ENCODE measurements around the gene FAM114A1.
"Not testable (repeated sequence)": the region's sequence is repeated elsewhere in the genome, so short reads cannot be mapped to it uniquely, and the experiment has no call there.

FAM114A1 gene

DNA sequence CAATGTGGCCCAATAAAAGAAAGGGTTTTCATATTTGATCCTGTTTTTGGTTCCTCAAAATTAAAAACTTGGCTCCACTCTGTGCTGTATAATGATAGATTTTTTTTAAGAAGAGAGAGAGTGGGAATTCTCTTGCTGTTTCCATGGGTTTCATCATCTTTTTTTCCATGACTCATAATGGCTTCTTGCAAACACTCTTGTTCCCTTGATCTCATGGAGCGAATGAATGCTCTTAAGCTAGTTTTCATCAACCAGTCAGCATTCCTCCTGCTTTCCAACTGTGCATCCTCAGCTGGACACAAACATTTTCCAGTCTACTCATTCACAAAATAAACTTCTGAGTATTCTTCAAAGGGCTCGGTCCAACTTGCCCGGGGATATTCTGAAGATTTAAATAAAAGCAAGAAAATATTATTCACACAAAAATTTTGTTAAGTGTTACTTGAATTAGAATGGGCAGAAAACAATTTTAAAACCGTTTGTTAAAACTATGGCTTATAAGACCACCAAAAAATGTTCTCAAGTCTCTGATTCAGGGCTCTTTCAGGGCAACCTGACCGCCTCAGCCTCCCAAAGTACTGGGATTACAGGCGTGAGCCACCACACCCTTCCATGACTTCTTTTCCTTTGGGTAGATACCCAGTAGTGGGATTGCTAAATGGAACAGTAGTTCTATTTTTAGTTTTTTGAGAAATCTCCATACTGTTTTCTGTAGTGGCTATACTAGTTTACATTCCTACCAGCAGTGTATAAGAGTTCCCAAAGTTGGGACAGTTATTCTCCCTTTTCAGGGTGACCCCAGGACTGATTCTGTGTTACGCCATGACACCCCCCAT lies 99.9 kb downstream of the FAM114A1 start:
- DNase-seq (ENCODE audit: low spot score) = no peak

DNA sequence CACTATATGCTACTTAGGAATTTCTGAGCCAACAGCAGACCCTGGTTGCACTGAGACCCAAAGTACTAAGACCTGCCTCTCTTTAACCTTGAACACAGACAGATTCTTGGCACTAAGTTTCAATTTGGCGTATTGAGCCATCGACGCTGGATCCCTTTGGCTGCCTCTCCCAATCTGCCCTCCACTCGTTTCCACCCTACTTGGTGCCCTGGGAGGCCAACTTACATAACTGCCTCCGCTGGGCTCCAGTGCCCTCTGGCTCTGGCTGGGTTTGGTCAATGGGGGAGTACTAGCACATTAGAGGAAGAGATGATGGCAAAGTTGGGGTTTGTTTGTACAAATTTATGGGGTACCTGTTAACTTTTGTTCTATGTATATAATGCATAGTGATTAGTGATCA lies 101.1 kb downstream of the FAM114A1 start:
- DNase-seq (ENCODE audit: low spot score) = no peak

DNA sequence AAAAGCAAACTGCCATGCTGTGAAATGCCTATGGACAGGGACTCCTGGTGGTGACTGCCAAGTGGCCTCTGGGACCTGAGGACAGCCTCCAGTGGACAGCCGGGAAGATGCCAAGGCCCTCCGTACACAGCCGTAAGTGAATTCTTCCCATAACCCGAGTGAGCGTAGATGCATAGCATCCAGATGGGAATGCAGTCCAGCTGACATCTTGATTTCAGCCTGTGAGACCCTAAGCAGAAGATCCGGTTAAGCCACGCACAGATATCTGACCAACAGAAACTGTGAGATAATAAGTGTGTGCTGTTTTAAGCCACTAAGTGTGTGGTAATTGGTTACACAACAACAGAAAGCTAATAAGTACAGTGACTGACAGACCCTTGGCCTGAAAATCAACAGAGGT lies 108.7 kb downstream of the FAM114A1 start:
- DNase-seq (ENCODE audit: low spot score) = no peak

DNA sequence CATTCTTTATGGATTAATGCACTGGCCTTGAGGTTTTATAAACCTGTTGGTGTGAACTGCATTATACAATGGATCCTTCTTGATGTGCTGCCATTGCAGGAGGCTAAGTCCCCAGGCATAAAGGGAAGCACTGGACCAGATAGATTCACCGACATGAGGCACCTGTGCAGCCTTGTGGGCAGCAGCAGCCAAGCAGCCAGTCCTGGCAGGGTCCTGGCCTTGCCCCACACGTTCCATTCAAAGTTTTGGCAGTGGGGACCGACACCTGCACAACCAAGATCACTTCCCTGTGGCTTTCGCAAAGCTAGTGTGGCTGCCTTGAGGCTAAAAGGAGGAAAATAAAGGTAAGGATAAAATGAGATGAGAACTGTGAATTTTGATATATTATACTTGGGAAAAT lies 111.5 kb downstream of the FAM114A1 start:
- DNase-seq (ENCODE audit: low spot score) = no peak

DNA sequence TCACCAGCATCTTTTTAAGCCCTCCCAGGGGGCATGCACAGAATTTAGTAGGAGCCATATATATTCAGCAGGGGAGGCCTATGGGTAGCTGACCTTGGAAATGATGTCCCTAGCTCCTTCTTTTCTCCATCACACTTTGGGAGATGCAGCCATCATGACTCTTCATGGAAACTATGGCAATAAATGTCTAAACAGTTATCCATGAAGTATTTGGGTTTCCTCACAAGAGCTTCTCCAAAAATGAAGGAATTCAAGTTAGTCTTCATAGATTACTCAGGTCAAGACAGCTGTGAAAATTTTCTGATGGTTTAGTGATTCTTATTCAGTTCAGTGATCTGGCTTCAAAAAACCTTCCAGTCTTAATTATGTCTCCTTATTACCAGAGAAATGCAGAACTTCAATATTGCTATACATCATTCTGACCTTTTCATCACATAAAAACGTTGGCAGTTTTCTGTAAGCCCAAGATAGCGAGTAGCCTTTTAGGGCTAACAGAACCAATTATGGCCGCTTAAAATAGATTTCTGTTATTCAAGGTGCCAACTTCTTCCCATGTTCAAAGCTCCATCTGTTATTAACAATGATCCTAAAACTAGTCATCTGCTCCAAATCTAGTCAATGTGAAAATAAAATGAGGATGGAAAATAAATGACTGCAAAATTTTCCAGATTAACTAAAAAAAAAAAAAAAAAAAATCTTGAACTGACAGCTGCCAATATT lies 112.1 kb downstream of the FAM114A1 start:
- DNase-seq (ENCODE audit: low spot score) = no peak

DNA sequence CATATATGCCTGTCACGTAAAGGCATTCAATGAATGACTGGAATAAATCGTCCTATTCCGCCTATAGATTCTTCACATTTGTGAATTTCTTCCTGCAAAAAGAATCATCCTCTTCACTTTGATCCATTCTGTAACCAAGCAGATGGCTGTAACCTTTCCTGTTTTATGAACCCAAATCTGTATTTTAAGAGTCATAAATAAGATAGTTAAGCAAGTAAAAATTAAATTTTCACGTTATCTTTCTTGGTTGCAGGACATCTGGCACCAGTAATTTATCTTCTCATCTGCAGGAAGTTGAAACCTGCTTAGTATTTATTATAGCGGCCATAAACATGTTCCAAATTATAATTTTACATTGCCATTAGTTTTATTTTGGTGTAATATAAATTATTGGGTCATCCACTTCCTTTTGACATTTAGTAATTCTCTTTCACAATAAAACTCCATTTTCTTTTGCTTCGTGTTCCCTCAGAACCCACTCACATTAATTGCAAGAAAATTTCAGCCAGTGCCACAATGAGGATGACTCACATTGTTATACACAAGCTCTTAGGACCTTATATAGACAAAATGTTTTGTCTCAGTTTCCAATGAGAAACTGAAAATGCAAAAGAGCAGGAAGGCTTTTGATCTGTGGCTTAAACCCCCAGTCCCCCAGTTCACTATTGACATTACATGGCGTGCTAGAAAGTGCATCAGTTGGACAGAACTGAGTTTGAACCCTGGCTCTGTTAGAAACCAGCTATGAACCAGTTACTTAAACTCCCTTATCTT lies 113.5 kb downstream of the FAM114A1 start:
- no peak for DNase-seq (ENCODE audit: low spot score)

DNA sequence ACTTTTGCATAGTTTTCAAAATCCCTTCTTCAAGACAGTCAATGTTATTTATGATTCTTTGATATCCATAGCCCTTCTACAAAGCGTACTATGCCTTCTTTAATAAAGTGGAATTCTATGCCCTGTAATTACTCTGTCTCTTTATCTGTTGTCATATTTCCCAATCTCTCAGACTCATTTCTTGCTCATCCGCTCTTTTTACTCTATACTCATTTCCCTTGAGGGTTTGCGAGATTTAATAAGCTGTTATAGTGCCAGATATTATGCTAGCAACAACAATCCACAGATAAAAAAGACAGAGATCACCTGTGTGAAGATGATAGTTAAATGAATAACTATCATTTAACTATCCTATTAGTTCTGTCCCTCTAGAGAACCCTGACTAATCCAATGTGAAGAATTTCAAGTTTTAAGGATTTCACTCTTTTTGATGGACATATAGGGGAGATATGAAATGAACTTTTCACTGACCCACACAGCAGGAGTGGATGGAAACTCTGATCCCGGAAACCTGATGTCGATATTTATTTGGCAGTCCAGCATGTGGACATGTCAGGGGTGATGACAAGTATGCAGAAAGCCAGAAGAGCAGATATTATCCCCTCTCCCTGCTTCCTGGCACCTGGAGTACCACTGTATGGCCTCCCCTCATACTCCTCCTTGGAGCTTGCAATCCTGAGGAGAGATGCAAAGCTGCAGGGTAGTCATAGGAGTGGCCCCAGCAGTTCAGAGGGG lies 114.9 kb downstream of the FAM114A1 start:
- no peak for DNase-seq (ENCODE audit: low spot score)

DNA sequence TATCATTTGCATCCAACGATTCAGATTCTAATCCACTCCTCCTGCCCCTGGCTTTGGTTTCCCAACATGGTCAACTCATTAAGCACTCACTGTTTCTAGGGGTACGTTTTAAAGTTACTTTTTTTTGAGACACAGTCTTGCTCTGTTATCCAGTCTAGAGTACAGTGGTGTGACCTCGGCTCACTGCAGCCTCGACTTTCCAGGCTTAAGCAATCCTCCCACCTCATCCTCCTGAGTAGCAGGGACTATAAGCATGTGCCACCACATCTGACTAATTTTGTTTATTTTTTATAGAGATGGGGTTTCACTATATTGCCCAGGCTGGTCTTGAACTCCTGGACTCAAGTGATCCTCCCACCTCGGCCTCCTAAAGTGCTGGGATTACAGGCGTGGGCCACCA lies 115.7 kb downstream of the FAM114A1 start:
- DNase-seq (ENCODE audit: low spot score) = no peak

DNA sequence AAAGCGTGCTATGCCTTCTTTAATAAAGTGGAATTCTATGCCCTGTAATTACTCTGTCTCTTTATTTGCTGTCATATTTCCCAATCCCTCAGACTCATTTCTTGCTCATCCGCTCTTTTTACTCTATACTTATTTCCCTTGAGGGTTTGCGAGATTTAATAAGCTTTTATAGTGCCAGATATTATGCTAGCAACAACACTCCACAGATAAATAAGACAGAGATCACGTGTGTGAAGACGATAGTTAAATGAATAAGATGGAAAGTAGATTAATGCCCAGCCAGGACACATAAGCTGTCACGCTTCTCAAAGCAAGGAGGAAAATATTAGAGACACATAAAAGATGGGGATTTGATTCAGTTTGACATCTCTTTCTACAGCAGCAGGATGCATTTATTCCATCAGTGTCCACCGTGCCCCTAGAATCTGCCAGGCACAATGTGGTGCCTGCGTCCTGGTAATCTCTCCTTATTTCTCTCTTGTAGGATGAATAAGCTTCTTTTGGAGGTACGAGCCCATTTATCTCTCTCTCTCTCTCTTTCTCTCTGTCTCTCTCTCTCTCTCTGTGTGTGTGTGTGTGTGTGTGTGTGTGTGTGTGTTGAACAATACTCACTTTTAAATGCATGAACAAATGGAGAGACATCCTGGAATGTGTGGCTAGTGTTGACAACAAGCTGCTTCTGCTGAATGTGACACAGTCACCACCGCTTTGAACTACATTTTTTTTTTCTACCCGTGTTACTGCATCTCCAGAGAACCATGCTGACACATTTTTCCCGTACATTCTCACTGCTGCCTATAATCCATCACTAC lies 116.4 kb downstream of the FAM114A1 start:
- DNase-seq (ENCODE audit: low spot score) = no peak

DNA sequence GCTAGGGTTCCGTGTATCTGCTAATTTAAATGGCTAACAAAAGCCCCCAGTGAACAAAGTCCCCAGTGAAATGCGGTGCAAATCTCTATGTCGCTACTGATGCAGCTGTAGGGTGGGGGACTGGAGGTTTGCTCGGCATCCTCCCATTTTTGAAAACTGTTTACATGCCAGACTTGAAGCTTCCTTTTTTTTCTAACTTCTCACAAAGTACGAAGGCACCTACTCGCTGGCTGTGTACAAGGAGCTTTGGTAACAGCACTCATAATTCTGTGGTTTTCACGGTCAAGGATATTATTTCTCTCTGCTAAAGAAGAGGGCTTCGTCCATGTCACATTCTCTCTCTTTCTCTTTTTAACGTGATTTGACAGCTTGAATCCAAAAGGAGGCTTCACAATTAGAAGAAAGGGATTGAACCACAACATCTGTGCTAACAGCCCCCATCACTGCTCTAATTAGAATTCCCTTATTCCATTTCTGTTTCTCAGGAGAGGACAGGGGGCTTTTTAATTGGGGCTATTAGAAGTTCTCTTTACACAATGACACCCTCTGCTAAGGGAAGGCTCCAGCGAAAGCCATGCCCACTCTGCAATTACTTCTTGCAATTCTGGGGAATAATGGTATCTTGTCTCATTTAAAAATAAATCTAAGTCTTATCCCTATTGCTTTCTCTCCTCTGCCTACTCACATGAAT lies 117.9 kb downstream of the FAM114A1 start:
- no peak for DNase-seq (ENCODE audit: low spot score)

DNA sequence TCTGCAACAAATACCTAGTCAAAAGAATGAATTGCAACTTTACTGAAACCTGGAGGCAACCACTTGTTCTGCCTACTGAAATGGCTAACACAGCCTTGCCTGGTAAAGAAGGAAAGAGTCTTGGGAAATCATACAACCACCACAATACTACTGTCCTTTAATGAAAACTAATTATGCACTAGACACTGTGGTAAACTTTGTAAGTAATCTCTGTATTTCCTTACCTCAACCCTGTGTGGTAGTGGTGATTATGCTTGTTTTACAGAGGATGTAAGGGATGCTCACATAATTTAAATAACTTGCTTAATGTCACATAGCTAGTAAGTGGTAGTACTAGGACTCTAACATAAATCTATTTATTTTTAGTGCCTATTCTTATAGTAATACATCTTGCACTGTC lies 119.9 kb downstream of the FAM114A1 start:
- DNase-seq (ENCODE audit: low spot score) = no peak

DNA sequence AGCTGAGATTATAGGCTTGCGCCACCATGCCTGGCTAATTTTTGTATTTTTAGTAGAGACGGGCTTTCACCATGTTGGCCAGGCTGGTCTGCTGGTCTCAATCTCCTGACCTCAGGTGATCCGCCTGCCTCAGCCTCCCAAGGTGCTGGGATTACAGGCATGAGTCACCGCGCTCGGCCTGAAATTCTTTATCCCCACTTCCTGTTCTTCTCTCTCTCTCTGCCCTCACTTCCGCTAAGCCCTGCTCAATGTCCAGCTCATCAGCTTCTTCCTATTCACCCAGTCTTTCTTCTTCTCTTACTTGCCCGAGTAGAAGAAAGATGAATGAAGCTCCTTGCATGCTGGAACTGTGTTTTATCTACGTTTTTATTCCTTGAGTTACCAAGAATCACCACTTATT lies 120.7 kb downstream of the FAM114A1 start:
- DNase-seq (ENCODE audit: low spot score) = not testable (repeated sequence)

DNA sequence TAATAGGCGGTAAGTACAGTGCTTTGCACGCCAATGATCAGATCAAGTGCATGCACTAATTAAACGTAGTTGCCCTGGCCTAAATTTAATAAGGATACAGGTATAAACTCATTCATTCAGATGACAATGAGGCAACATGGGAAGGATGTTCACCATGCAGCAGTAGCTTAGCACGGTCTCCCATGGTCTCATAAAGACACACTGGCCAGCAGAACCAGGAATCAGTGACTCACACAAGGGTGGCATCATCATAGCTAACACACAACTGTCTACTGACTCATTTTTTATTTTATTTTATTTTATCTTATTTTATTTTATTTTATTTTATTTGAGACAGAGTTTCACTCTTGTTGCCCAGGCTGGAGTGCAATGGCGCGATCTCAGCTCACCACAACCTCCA lies 121.9 kb downstream of the FAM114A1 start:
- DNase-seq (ENCODE audit: low spot score) = no peak

DNA sequence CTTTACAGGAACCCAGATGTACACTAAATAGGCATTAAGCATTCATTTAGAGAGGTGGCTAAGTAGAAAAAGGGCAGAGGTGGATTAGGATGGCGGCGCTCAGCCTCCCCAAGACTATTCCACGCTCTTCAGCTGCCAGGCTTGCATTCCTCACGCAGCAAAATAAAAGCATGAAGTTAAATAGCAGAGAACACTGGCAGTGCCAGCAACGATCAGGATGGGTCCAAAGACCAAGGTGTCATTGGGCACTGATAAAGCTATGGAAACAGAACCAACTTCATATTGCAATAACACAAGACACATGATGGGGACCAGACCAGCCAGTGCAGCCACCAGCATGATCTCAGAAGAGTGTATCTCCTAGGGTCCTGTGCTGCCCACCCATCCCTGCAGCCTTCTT lies 122.6 kb downstream of the FAM114A1 start:
- no peak for DNase-seq (ENCODE audit: low spot score)

DNA sequence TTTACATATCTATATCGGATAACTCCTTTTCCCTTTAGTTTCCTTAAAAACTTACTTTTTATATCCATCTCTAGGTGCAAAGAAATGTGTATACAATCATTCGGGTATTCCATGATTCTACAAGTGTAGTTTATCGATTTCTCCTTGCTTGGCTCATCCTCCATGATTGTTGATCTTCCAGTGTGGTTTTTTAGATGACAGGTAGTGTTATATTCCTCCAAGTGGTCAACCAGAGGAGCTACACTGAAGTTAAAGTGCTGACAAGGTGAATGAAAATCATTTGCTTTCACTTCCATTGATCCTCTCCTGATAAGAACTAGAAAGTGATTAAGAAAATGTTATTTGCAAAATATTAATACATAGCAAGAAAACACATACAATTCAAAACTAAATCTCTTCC lies 126.1 kb downstream of the FAM114A1 start:
- DNase-seq (ENCODE audit: low spot score) = no peak

DNA sequence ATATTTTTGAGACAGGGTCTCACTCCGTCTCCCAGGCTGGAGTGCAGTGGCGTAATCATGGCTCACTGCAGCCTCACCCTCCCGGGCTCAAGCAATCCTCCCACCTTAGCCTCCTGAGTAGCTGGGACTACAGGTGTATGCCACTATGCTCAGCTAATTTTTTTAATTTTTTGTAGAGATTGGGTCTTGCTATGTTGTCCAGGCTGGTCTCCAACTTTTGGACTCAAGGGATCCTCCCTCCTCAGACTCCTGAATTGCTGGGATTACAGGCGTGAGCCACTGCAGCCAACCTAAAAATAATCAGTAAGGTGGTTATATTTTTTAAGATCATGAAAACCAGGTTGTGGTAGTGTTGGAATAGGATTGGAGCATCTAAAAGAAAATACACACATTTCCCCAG lies 126.5 kb downstream of the FAM114A1 start:
- DNase-seq (ENCODE audit: low spot score) = no peak

Measured in NAMALWA (cell line).